Medulla oblongata (tissue), 1 donor: ENCODE results near the gene C15orf39.

Experiments
- DNase-seq: peaks from one replicate; pipeline ENCODE4 v3.0.0-alpha.2; 2015; ENCODE audit errors: extremely low spot score

The C15orf39 gene

DNA sequence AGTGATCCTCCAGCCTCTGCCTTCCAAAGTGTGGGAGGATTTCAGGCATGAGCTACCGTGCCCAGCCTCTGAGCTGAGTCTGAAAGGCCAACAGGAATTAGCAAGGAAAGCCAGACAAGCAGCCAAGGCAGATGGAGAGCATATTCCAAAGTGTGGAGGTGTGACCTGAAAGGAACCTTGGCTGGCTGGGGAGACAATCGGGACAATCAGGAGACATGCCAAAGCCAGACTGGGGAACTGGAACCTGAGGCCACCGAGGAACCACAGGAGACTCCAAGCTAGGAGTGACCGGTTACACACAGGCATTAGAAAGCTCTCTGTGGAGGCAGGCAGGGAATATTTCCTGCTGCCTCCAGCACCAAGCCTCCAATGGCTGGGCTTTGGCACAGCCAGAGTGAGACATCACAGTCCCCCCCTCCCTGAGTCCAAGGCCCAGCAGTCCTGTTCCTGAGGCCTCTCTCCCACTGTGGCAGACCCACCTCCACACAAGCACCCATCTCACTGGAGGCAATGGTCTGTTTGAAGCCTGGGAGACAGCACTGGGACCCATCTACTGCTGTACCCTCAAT is 4.5 kb upstream of the C15orf39 start:
- no peak for DNase-seq

DNA sequence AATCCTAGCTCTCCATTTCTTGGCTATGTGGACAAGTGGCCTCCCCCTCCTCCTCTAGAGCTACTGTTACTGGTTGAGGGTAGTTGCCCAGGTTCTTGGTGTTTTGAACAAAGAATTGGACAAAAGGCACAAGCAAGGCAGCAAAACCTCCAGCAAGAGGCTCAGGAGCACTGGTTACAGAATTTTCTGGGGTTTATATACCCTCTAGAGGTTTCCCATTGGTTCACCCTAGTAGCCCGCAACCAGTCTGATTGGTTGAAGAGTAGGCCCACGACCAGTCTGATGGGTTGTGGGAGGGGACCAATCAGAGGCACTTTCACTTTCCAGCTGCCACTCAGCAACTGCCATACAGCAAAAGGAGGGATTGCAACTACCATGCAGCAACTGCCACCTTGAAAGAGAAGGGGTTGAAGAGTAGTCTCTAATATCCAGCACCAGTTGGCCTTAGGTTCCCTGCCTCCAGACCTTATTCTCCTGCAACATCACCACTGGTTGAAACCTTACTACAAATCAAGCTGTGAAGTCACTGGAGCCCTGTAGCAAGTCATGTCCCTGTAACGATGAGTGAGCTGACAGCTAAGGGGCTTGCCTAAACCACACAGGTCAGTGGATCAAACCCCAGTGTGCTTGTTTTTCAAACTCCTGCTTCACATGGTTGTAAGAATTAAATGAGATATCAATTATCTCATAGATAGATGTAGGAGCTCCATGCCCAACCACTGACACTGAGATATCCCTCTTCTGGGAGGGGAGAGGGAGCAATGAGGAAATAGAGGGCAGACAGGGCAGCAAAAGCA is 2.9 kb upstream of the C15orf39 start:
- peak; percentile 21 for DNase-seq

DNA sequence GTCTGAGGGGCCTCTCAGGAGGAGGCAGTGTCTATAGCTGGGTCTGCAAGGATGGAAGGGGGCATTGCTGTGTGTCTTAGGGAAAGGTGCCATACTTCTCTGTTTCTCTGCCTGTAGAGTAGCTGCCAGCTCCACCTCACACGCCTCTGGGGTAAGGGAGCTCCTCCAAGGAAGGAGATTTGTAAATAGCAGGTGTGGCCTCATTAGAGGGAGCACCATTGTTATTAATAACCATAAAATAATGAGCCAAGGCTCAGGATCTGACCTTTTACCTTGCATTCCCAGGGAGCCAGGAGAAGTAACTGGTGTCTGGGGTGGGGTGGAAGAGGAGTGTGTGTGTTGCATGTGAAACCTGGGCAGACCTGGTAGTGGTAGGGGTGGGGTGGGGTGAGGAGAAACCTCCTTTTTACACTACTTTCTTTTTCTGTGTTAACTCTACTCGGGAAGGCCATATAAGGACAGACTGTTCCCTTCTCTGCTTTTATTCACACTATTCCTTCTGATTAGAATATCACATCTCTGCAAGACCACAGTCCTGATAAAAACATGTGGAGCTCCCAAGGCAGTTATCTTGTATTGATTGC is 2.2 kb upstream of the C15orf39 start:
- DNase-seq, result no peak

DNA sequence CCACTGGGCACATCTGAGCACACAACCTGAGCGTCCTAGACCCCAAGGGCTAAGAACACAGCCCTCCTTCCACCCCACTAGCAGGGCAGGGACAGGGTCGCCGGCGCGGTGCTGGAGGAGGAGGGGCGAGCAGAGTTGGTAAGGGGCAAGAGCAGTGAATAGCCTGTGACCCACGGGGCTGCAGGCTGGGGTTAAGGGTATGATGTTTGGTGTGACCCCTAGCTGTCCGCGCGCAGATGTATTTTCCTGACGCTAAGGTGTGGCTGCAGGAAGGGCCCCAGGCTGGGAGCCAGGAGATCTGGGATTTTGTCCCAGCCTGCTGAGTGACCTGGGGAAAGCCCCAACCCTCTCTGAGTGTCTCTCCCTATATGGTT is 1.3 kb upstream of the C15orf39 start:
- DNase-seq, result no peak

DNA sequence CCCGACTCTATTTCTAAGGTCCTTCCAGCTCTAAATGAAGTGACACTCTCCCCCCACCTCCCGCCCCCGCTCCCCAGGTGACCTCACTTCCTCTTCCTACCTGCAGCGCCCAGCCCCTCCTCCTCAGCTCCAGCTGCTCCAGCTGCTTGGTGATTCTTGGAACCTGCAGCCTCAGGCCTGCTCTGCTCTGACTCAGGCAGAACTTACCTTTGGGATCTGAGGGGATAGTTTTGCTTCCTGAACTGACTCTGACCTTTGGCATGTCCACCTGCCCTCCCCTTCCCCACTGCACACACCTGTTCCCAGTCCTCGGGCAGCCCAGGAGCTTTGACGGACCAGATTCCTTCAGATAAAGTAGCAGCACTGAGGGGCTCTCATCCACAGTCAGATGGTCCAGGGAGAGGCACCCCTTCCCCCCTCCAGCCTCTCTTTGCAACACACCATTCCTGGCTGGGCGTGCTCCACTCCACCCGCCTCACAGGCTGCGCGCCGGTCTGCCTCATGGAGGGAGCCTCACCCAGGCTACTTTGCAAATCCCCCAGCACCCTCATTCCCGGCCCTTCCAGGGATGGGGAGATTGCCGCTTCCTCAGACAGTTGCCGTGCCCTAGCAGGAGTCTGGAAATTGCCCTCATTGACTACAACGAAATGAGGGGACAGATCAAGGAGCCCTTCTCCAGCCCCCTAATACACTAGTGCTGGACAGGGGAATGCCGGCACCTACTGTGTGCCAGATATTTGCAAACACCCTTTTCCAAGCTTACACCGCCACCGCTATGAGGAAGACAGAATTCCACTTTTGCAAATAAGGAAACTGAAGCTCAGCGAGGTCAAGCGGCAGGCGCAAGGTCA is 692 bp upstream of the C15orf39 start:
- DNase-seq, result no peak

DNA sequence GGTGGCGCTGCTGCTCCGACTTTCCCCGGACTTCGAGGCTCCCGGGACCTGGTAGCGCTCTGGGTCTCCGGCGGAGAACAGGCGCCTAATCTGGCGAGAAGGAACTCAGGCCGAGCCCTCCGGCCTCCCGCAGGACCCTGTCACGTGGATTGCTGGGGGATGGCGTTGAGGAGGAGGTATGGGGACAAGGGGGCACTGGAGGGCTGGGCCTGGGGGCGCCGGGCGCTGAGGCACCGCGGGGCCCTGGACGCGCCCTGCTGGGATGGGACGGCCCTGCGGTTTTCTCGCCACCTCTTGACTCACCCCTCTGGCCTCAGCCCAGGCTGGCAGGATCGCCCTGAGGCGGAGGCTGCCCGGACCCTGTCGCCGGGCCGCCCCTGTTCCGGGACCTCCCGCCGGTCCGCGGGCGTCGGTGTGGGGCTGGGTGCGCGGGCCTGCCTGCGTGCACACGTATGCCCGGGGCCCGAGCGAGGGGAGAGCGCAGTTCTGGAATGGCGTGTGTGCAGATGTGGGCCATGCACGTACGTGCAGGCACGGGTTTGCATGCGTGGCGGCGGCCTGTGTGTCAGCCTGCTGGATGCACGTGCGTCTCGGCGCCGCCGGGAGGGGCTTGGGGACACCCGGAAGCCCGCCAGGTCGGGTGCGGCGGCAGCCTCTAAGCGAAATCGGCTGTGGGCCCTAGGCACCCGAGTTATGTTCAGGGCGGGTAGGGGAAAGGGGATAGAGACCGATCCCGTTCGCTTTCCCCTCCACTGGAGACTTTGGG is 752 bp downstream of the C15orf39 start:
- DNase-seq, result peak; percentile 43

DNA sequence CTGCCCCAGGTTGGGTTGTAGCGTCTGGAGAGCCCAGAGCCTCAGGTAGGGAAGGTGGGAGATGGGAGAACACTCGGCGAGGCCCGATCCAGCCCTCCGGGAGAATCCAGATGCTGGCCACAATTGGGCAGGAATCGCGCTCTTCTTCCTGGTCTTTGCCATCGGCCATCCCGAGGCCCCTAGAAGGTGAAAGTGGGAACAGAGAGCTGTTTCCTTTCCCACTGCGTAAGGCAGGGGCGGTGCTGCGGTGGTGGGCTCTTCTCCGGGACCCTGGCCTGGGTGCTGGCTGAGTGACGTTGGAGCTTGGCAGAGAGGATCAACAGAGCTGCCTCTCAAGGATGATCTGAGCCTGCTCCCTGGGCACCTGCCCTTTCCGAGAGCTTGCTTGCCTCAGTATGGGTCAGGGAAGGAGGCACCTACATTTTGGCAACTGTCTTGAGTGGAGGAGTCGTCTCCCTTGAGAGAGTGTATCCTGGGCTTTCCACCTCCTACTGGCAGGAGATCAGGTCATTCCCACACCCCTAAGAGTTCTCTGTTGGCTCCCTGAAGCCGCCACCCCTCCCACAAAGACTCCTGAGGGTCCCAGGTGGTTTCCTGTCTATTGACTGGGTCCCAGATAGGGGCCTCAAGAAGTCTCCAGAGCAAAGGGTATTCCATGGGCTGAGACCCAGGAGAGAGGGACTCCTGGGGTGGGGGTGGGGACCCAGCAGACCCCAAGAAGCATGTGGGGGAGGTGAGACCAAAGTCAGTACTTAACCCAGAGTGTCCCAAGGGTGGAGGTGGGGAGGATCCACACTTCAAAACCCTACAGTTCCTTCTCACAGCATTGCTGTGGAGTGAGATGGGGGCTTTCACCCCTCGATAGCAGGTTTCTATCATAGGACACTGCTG is 1.6 kb downstream of the C15orf39 start:
- DNase-seq, result no peak

DNA sequence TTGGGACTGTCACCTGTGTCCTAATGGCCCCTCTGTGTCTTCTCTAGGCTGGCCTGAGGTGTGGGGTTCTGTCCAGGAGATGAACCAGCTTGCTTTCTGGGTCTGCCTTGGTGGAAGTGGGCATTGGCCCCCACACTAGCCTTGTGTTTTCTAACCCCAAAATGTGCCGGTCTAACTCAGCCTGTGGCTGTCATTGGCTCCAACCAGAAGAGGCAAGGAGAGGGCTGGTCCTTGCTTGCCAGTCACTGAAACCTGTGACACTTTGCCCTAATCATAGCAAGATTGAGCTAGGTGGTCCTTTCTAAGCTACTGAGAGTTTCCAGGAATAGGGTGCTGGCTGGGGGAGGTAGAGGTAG is 2.2 kb downstream of the C15orf39 start:
- no peak for DNase-seq

DNA sequence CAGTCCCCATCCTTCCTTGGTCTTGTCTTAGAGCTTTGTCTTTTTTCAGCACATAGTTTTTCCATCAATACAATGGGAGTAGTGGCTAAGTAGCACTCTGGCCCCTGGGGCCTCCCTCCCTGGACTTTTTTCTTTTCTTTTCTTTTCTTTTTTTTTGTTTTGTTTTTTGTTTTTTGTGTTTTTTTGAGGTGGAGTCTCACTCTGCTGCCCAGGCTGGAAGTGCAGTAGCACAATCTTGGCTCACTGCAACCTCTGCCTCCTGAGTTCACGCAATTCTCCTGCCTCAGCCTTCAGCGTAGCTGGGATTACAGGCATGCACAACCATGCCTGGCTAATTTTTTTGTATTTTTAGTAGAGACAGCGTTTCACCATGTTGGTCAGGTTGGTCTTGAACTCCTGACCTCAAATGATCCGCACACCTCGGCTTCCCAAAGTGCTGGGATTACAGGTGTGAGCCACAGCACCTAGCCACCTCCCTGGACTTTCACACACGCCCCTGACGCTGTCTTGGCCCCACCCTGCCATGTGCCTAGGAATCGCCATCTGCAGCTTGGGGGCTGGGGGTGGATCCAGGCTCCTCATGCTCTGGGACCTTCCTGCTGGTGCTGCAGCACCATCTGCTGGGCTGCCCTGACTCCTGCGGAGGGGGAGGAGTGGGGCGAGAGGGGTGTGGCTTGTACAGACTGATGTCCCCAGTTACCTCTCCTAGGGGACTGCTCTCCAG is 2.8 kb downstream of the C15orf39 start:
- DNase-seq, result peak; percentile 94

DNA sequence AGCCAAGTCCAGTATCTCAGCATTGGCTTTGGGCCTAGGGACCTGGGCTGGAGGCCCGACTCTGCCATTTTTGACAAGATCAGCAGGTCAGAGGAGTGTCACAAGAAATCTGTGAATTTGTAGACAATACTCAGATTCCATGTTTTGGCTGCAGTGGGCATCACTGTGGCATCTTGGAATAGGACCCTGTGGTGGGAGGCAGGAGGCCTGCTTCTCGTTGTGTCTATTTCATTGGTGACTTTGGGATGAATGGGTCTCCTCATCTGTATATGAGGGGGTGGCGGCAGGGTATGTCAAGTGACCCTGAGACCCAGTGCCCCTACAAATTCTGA is 3.3 kb downstream of the C15orf39 start:
- no peak for DNase-seq

DNA sequence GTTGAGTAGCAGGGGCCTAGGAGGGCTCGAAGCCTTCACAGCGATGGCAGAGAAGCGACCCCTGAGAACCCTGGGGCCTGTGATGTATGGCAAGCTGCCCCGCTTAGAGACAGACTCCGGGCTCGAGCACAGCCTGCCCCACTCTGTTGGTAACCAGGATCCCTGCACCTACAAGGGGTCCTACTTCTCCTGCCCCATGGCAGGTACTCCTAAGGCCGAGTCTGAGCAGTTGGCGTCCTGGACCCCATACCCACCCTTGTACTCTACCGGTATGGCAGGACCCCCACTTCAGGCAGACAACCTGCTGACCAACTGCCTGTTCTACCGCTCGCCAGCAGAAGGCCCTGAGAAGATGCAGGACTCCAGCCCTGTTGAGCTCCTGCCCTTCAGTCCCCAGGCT is 4.3 kb downstream of the C15orf39 start:
- DNase-seq, result no peak

DNA sequence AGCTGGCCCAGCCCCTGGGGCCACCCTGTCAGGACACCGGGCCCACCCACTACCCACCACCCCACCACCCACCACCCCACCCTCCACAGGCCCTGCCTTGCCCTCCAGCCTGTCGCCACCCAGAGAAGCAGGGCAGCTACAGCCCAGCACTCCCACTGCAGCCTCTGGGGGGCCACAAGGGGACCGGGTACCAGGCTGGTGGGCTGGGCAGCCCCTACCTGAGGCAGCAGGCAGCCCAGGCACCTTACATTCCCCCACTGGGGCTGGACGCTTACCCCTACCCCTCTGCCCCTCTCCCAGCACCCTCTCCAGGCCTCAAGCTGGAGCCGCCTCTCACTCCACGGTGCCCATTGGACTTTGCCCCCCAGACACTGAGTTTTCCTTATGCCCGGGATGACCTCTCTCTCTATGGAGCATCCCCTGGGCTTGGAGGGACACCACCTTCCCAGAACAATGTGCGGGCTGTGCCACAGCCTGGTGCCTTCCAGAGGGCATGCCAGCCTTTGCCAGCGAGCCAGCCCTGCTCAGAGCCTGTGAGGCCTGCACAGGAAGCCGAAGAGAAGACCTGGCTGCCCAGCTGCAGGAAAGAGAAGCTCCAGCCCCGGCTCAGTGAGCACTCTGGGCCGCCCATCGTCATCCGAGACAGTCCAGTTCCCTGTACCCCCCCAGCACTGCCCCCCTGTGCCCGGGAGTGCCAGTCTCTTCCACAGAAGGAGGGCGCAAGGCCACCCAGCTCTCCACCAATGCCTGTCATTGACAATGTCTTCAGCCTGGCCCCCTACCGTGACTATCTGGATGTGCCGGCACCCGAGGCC is 5.3 kb downstream of the C15orf39 start:
- DNase-seq, result no peak

DNA sequence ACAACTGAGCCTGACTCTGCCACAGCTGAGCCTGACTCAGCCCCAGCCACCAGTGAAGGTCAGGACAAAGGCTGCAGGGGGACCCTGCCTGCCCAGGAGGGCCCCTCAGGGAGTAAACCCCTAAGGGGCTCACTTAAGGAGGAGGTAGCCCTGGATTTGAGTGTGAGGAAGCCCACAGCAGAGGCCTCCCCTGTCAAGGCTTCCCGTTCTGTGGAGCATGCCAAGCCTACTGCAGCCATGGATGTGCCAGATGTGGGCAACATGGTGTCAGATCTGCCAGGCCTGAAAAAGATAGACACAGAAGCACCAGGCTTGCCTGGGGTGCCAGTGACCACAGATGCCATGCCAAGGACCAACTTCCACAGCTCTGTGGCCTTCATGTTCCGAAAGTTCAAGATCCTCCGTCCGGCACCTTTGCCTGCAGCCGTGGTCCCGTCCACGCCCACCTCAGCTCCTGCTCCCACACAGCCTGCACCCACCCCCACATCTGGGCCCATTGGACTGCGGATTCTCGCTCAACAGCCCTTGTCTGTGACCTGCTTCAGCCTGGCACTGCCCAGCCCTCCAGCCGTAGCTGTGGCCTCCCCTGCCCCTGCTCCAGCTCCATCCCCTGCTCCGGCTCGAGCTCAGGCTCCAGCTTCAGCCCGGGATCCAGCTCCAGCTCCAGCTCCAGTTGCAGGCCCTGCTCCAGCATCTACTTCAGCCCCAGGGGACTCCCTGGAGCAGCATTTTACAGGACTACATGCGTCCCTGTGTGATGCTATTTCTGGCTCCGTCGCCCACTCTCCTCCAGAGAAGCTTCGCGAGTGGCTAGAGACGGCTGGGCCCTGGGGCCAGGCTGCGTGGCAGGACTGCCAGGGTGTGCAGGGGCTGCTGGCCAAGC is 6.2 kb downstream of the C15orf39 start:
- no peak for DNase-seq

DNA sequence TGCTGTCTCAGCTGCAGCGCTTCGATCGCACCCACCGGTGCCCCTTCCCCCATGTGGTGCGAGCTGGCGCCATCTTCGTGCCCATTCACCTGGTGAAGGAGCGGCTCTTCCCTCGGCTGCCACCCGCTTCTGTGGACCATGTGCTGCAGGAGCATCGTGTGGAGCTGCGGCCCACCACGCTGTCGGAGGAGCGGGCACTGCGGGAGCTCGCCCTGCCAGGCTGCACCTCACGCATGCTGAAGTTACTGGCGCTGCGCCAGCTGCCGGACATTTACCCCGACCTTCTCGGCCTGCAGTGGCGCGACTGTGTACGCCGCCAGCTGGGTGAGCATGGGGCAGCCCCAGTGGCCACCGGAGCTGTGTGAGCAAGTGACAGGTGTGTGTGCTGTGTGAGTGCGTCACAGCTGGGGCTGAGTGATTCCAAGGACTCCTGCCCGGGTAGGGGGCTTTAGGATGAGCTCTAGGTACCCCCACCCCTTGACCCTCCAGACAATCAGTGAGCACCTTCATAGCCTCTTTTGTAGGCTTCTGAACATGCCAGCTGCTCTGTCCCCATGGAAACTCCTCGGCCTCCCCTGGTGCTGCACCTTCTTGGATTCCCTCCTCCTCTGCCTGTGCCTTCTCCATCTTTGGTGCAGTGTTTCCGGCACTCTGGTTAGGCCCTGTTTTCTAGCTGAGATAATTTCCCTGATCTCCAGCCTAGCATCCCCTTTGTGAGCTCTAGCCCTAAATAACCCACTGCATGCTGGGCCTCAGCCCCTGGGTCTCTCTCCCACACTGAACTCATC is 7.0 kb downstream of the C15orf39 start:
- no peak for DNase-seq

DNA sequence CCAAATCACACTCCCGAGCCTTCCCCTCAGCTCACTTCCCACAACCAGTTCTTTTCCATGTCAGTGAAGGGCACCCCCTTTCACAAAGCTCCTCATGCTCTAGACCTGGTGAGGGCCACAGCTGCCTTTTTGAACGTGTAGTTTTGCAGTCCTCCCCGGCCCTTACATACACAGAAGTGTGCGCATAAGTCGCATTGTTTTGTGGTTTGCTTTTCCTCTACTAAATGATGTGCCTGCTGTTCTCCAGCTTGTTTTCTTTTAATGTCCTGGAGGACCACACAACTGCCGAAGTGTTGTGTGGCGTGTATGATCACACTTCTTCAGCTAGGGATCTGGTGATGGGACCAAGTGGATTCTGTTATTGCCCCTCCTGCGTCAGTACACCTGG is 7.6 kb downstream of the C15orf39 start:
- DNase-seq, result no peak

DNA sequence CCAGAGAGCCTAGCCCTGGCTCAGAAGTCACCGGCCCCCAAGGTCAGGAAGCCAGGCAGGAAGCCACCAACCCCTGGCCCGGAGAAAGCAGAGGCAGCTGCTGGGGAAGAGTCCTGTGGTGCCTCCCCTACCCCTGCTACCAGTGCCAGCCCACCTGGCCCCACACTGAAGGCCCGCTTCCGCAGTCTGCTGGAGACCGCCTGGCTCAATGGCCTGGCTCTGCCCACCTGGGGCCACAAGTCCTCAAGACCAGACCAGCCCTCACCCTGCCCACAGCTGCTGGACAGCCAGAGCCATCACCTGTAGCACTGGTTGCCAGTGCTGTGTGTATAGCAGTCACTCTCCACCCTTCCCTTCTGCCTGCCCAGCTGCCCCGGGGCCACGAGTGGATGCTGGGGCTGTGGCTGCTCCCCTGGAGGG is 9.1 kb downstream of the C15orf39 start:
- no peak for DNase-seq

DNA sequence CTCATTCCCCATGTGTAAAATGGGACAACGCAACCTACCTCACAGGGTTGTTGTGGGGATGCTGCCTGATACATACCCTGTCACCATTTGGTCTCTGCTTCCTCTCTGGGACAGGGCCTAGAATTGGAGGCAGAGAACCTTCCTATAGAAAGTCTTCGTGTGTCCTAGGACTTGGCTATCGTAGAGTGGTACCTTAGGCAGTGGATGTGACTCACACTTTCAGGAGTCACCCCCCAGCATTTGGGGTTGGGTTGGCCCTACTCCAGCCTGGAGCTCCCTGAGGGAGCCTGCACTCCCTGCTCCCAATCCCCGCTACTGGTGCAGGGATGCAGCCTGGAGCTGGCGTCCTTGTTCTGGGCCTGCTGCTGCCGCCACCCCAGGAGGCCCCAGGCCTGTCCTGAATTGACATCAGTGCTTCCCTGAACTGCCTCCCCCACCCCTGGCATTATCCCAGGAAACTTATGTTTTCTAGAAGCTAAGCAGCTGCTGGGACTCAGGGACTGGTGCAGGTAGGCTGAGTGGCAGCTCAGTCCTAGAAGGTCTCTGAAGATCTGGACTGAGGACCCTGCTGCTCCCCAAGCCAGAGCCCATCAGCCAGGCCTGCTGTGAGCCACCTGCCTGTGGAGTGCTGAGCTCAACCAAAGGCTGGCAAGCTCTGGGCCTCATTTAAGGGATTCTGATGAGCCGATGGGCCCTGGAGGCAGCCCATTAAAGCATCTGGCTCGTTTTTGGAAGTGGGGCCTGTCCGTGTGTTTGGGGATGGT is 9.9 kb downstream of the C15orf39 start:
- DNase-seq, result no peak
